Spleen (tissue), 11 donors: ENCODE measurements around the gene THOC2. TPM values are rescaled to one million over a fixed set of nuclear protein-coding genes. Genes with fewer than 3 reads are reported as not detected.

Experiments used
- DNase-seq: peaks from one replicate; pipeline ENCODE4 v3.0.0-alpha.2; 2020
- H3K27ac ChIP-seq, 8 donors: fragments of 200-600 bp; sonication (generic) in 7 of 8; 1 replicate in 4 of 8; 2 replicates in 4 of 8; pipeline versions ENCODE4 v1.5.0 to v1.8.0; 2016 to 2021; ENCODE audit warnings: inconsistent platforms in 4 of 8, mild to moderate bottlenecking in 4 of 8, moderate library complexity in 1 of 8
- H3K27me3 ChIP-seq, 7 donors: fragments of 200-600 bp; sonication (generic) in 6 of 7; replicated peaks in 1 of 7; 1 replicate in 4 of 7; 2 replicates in 3 of 7; pipeline versions ENCODE4 v1.5.0 to v1.8.0; 2016 to 2021; ENCODE audit warnings: inconsistent platforms in 3 of 7, mild to moderate bottlenecking in 1 of 7
- H3K36me3 ChIP-seq, 6 donors: fragments of 200-600 bp; sonication (generic) in 5 of 6; 1 replicate in 4 of 6; 2 replicates in 2 of 6; pipeline versions ENCODE4 v1.5.0 to v1.8.0; 2016 to 2021; ENCODE audit warnings: inconsistent platforms in 2 of 6
- H3K4me1 ChIP-seq, 6 donors: fragments of 200-600 bp; sonication (generic) in 5 of 6; 1 replicate in 3 of 6; 2 replicates in 3 of 6; pipeline versions ENCODE4 v1.5.0 to v1.8.0; 2016 to 2021; ENCODE audit warnings: inconsistent platforms in 3 of 6
- H3K4me3 ChIP-seq, 8 donors: fragments of 200-600 bp; sonication (generic) in 7 of 8; 1 replicate in 4 of 8; 2 replicates in 4 of 8; pipeline versions ENCODE4 v1.5.0 to v1.8.0; 2016 to 2021; ENCODE audit warnings: inconsistent platforms in 4 of 8, mild to moderate bottlenecking in 4 of 8, moderate library complexity in 2 of 8
- H3K9me3 ChIP-seq, 8 donors: fragments of 200-600 bp; sonication (generic) in 7 of 8; 1 replicate in 4 of 8; 2 replicates in 4 of 8; pipeline versions ENCODE4 v1.5.0 to v1.8.0; 2016 to 2021; ENCODE audit warnings: inconsistent platforms in 4 of 8
- CTCF ChIP-seq, 11 experiments: fragments of 200-600 bp in 7 of 11; fragments of 450-650 bp in 4 of 11; sonication (generic) in 4 of 11; IDR thresholded peaks in 8 of 11; conservative IDR thresholded peaks in 3 of 11; 1 replicate in 7 of 11; 2 replicates in 4 of 11; pipeline versions ENCODE4 v1.4.0 to v1.8.0; 2016 to 2021; ENCODE audit warnings: antibody characterized with exemption in 11 of 11, inconsistent platforms in 4 of 11, mild to moderate bottlenecking in 1 of 11
- POLR2A ChIP-seq, 3 donors: fragments of 450-650 bp; IDR thresholded peaks; one replicate each; pipeline ENCODE4 v1.5.1; 2017; ENCODE audit warnings: antibody characterized with exemption in 3 of 3, mild to moderate bottlenecking in 1 of 3
- POLR2AphosphoS5 ChIP-seq, 3 donors: sonication (generic); formaldehyde crosslinking; IDR thresholded peaks; one replicate each; pipeline ENCODE4 v1.5.1; 2017; ENCODE audit warnings: antibody characterized with exemption in 3 of 3
- WGBS, 5 donors: extraction: QIAGEN DNeasy Blood & Tissue Kit in 3 of 5; methylation state at CpG; one replicate each; pipeline versions ENCODE4 v1.1.5 to v1.1.7; 2013 to 2018; 5-methylcytosine and 5-hydroxymethylcytosine counted together
- intact Hi-C: fragments of 100-400 bp; cut with DNase I; formaldehyde crosslinking; loops from one replicate; pipeline ENCODE4 v1.15.0; 2023; ENCODE audit warnings: low total_unique reads
- polyA plus RNA-seq, 3 donors: library from polyadenylated mRNA; stranded (reverse); fragments of 200-250 nt; gene quantifications; one replicate each; pipeline ENCODE4 v1.2.1, GENCODE V29; 2013
- total RNA-seq, 7 donors: library from RNA; depleted of rRNA in 3 of 7; stranded (reverse); fragments of >200 nt in 3 of 7; fragmentation: NEBNext Ultra II Directional in 4 of 7; extraction: Animal tissue kit (Norgen Biotek cat#: 25700) in 4 of 7; gene quantifications; one replicate each; pipeline versions ENCODE4 v1.1.0 to v1.2.1, GENCODE V29; 2016 to 2021
- donor health status: healthy with polysubstance abuse.
- donor health status: DM: no; HTN: no; CAD: no; lungs with moderate emphysema.
- donor health status: DM: no; HTN: no; CAD: no.
- donor health status: Bipolar disorder and iron deficiency.
- donor health status: healthy.
- donor health status: DM: no; HTN: no; CAD: no.
- donor health status: DM: yes; HTN: yes; CAD: no.

Gene THOC2
- total and polyA plus RNA-seq, 10 donors, result 36.4 to 158 (median 77.8) TPM

- no peak overlapping the region for H3K4me3 ChIP-seq
- WGBS, 5 donors, result 65 to 88% (median 77%) methylated on average over 8 to 20 of the region's 20 CpGs
- no peaks in the 10 kb centered on the region for H3K27me3 ChIP-seq
- H3K27ac ChIP-seq, result no peak overlapping the region
- H3K9me3 ChIP-seq, result no peaks in the 10 kb centered on the region
- TF ChIP-seq CTCF (IDR thresholded peaks at IDR 0.05 in 8 of 11, conservative IDR thresholded peaks at IDR 0.05 in 3 of 11) (no peak), POLR2AphosphoS5 (IDR thresholded peaks at IDR 0.05) (no peak), POLR2A (IDR thresholded peaks at IDR 0.05) (no peak)
- intact Hi-C loops, result no loop called here
- no peak for DNase-seq
- peaks cover 0 to 17% (median 0%) of the 10 kb centered on the region in 6 donors for H3K36me3 ChIP-seq
- H3K4me1 ChIP-seq, result peaks cover 0 to 7% (median 0%) of the 10 kb centered on the region in 6 donors
These were observed 84.6 kb downstream of the THOC2 start for GRCh38 chrX:123648028-123648810.

GRCh38 chrX:123647244-123647643, 85.6 kb downstream of the THOC2 start:
- intact Hi-C loops, result no loop called here
- no peak for DNase-seq
- Histone ChIP-seq H3K4me1 (peaks cover 0 to 7% (median 0%) of the 10 kb centered on the region in 6 donors), H3K9me3 (no peaks in the 10 kb centered on the region), H3K36me3 (peaks cover 0 to 21% (median 0%) of the 10 kb centered on the region in 6 donors), H3K27me3 (no peaks in the 10 kb centered on the region), H3K4me3 (no peak overlapping the region), H3K27ac (no peak overlapping the region)
- TF ChIP-seq POLR2AphosphoS5 (IDR thresholded peaks at IDR 0.05), result no peak
- TF ChIP-seq CTCF (IDR thresholded peaks at IDR 0.05 in 8 of 11, conservative IDR thresholded peaks at IDR 0.05 in 3 of 11), result no peak
- no peak for TF ChIP-seq POLR2A (IDR thresholded peaks at IDR 0.05)
- 88 to 98% (median 94%) methylated on average over 4 of the region's 4 CpGs for WGBS, 5 donors

- Histone ChIP-seq H3K4me3 (no peak overlapping the region), H3K27me3 (no peaks in the 10 kb centered on the region), H3K27ac (no peak overlapping the region), H3K36me3 (peaks cover 0 to 90% (median 18%) of the 10 kb centered on the region in 6 donors), H3K4me1 (no peaks in the 10 kb centered on the region), H3K9me3 (no peaks in the 10 kb centered on the region)
- 83 to 99% (median 92%) methylated on average over 3 of the region's 3 CpGs for WGBS, 5 donors
- TF ChIP-seq CTCF (IDR thresholded peaks at IDR 0.05 in 8 of 11, conservative IDR thresholded peaks at IDR 0.05 in 3 of 11) (no peak), POLR2AphosphoS5 (IDR thresholded peaks at IDR 0.05) (no peak), POLR2A (IDR thresholded peaks at IDR 0.05) (no peak)
- intact Hi-C loops, result no loop called here
- DNase-seq, result no peak
These were observed 103.3 kb downstream of the THOC2 start for GRCh38 chrX:123629502-123629901.

GRCh38 chrX:123626962-123627361, 105.9 kb downstream of the THOC2 start:
- TF ChIP-seq POLR2A (IDR thresholded peaks at IDR 0.05) (no peak), CTCF (IDR thresholded peaks at IDR 0.05 in 8 of 11, conservative IDR thresholded peaks at IDR 0.05 in 3 of 11) (no peak), POLR2AphosphoS5 (IDR thresholded peaks at IDR 0.05) (no peak)
- intact Hi-C loops, result no loop called here

More at GRCh38 chrX:123626962-123627361, 105.9 kb downstream of the THOC2 start:
- no peak for DNase-seq
- H3K4me1 ChIP-seq, result no peaks in the 10 kb centered on the region
- H3K9me3 ChIP-seq, result no peaks in the 10 kb centered on the region
- no peak overlapping the region for H3K27ac ChIP-seq
- H3K4me3 ChIP-seq, result no peak overlapping the region
- no peaks in the 10 kb centered on the region for H3K27me3 ChIP-seq
- peaks cover 0 to 96% (median 15%) of the 10 kb centered on the region in 6 donors for H3K36me3 ChIP-seq
